ENCODE results near the gene LIMK1.

The LIMK1 gene

GRCh38 chr7:74057216-74057925 is 26.2 kb upstream of the LIMK1 start:
- H3K4me3 ChIP-seq (ENCODE audit: control insufficient read depth, low read depth, low read length) = no peak overlapping the region
- TF ChIP-seq CTCF (IDR thresholded peaks at IDR 0.05; ENCODE audit: control insufficient read depth, insufficient read depth, low read depth, low read length, missing control alignments) = no peak
- no peak for DNase-seq (ENCODE audit: low read depth)

- no peak for DNase-seq (ENCODE audit: low read depth)
- no peak for TF ChIP-seq CTCF (IDR thresholded peaks at IDR 0.05; ENCODE audit: control insufficient read depth, insufficient read depth, low read depth, low read length, missing control alignments)
- no peak overlapping the region for H3K4me3 ChIP-seq (ENCODE audit: control insufficient read depth, low read depth, low read length)
Measured at GRCh38 chr7:74057987-74058386, 25.6 kb upstream of the LIMK1 start.

- no peak for DNase-seq (ENCODE audit: low read depth)
- H3K4me3 ChIP-seq (ENCODE audit: control insufficient read depth, low read depth, low read length) = no peak overlapping the region
- no peak for TF ChIP-seq CTCF (IDR thresholded peaks at IDR 0.05; ENCODE audit: control insufficient read depth, insufficient read depth, low read depth, low read length, missing control alignments)
Measured at GRCh38 chr7:74058486-74058885, 25.1 kb upstream of the LIMK1 start.

GRCh38 chr7:74059037-74059436 is 24.6 kb upstream of the LIMK1 start:
- H3K4me3 ChIP-seq (ENCODE audit: control insufficient read depth, low read depth, low read length) = no peak overlapping the region
- DNase-seq (ENCODE audit: low read depth) = no peak
- no peak for TF ChIP-seq CTCF (IDR thresholded peaks at IDR 0.05; ENCODE audit: control insufficient read depth, insufficient read depth, low read depth, low read length, missing control alignments)

- TF ChIP-seq CTCF (IDR thresholded peaks at IDR 0.05; ENCODE audit: control insufficient read depth, insufficient read depth, low read depth, low read length, missing control alignments) = no peak
- no peak for DNase-seq (ENCODE audit: low read depth)
Measured at GRCh38 chr7:74059681-74060588, 23.7 kb upstream of the LIMK1 start.

GRCh38 chr7:74061840-74062539 is 21.6 kb upstream of the LIMK1 start:
- peak; percentile 85 for DNase-seq (ENCODE audit: low read depth)
- peak overlapping the region; percentile 47 for H3K4me3 ChIP-seq (ENCODE audit: control insufficient read depth, low read depth, low read length)

More at GRCh38 chr7:74059681-74060588, 23.7 kb upstream of the LIMK1 start:
- no peak overlapping the region for H3K4me3 ChIP-seq (ENCODE audit: control insufficient read depth, low read depth, low read length)

More at GRCh38 chr7:74061840-74062539, 21.6 kb upstream of the LIMK1 start:
- no peak for TF ChIP-seq CTCF (IDR thresholded peaks at IDR 0.05; ENCODE audit: control insufficient read depth, insufficient read depth, low read depth, low read length, missing control alignments)
